ENCODE data around the gene ARHGAP22.

GRCh38 chr10:48448796-48449195 lies 156.1 kb downstream of the ARHGAP22 start:
- TF ChIP-seq POLR2A (IDR thresholded peaks at IDR 0.05; ENCODE audit: low read length), result no peak
- TF ChIP-seq GATA1 (IDR thresholded peaks at IDR 0.05; ENCODE audit: low read depth, low read length), result no peak
